Posterior vena cava (tissue), 2 donors: Measurements from ENCODE around the gene OR4C15. TPM values are rescaled to one million over a fixed set of nuclear protein-coding genes. Genes with fewer than 3 reads are reported as not detected.

Experiments used
- DNase-seq: peaks from one replicate; pipeline ENCODE4 v3.0.0-alpha.2; 2020; ENCODE audit warnings: low spot score
- intact Hi-C, 2 donors: fragments of 100-400 bp; cut with DNase I; formaldehyde crosslinking; loops; one replicate each; pipeline versions ENCODE4 v1.14.1 to v1.14.2; 2022 to 2023
- long read RNA-seq, 2 donors: library from polyadenylated mRNA; unstranded; transcript quantifications; one replicate each; pipeline ENCODE4 v2.0.0, GENCODE V29; 2020 to 2021
- total RNA-seq, 2 donors: library from RNA; stranded (reverse); fragmentation: NEBNext Ultra II Directional; extraction: Animal tissue kit (Norgen Biotek cat#: 25700); gene quantifications; one replicate each; pipeline ENCODE4 v1.2.1, GENCODE V29; 2021
- donor health status: DM: yes; HTN: yes; CAD: no.
- donor health status: DM: yes; HTN: yes; CAD: no.

OR4C15 gene
- not detected for total RNA-seq
- long read RNA-seq, donor 1 = 0 reads
- long read RNA-seq, donor 2 = 0 reads

- intact Hi-C loops = no loop called here
- no peak for DNase-seq
These were observed at the start of gene OR4C15 for GRCh38 chr11:55554169-55554568. TSS of gene OR4C15 (plus strand) at chr11:55554469. CDS start at chr11:55554469, 0 bp downstream.

- DNase-seq = no peak
- intact Hi-C loops = no loop called here
These were observed 17.6 kb downstream of the OR4C15 start, which contains the start of gene OR4C16 for GRCh38 chr11:55571828-55572227. TSS of gene OR4C16 (plus strand) at chr11:55572128. CDS start at chr11:55572128, 0 bp downstream.

GRCh38 chr11:55572548-55572947, 18.3 kb downstream of the OR4C15 start:
- intact Hi-C loops = no loop called here
- no peak for DNase-seq

Other genes with a start within 250 kb of the OR4C15 start
- not detected for gene OR4A16, start 211.3 kb upstream of the OR4C15 start, total RNA-seq
- gene OR4A15, start 186.5 kb upstream of the OR4C15 start, total RNA-seq = not detected
- gene OR4C16, start 17.7 kb downstream of the OR4C15 start, total RNA-seq = not detected
- not detected for gene OR4C11, start 53.2 kb downstream of the OR4C15 start, total RNA-seq
- not detected for gene OR4P4, start 80.6 kb downstream of the OR4C15 start, total RNA-seq
- gene OR4S2, start 93.9 kb downstream of the OR4C15 start, total RNA-seq = not detected
- not detected for gene OR4C6, start 107.7 kb downstream of the OR4C15 start, total RNA-seq
- gene OR5D13, start 219.0 kb downstream of the OR4C15 start, total RNA-seq = not detected
- not detected for gene OR5D14, start 241.1 kb downstream of the OR4C15 start, total RNA-seq